HepG2 (cell line): ENCODE measurements around the gene CNNM4. TPM values are rescaled to one million over a fixed set of nuclear protein-coding genes. Genes with fewer than 3 reads are reported as not detected.

Source experiments
- AFF4 ChIP-seq: sonication (generic); formaldehyde crosslinking; IDR thresholded peaks from 2 replicates; pipeline ENCODE4 v1.4.0; 2020; ENCODE audit warnings: missing genetic modification reagents
- CBX1 ChIP-seq: IDR thresholded peaks from one replicate; pipeline ENCODE4 v1.6.1; 2016; ENCODE audit warnings: antibody characterized with exemption, low read depth
- CERS6 ChIP-seq: sonication (generic); formaldehyde crosslinking; IDR thresholded peaks from 2 replicates; pipeline ENCODE4 v1.5.0; 2020; ENCODE audit warnings: missing genetic modification reagents
- MXD1 ChIP-seq: sonication (generic); formaldehyde crosslinking; IDR thresholded peaks from 2 replicates; pipeline ENCODE4 v1.4.0; 2020; ENCODE audit warnings: mild to moderate bottlenecking, missing genetic modification reagents
- MXD3 ChIP-seq: IDR thresholded peaks from 2 replicates; pipeline ENCODE4 v1.6.1; 2016; ENCODE audit warnings: mild to moderate bottlenecking, missing biosample characterization, missing genetic modification reagents
- NFKB2 ChIP-seq: sonication (generic); formaldehyde crosslinking; IDR thresholded peaks from 2 replicates; pipeline ENCODE4 v1.4.0; 2020; ENCODE audit warnings: missing genetic modification reagents, borderline replicate concordance
- NR2C2 ChIP-seq: sonication (generic); formaldehyde crosslinking; IDR thresholded peaks from 2 replicates; pipeline ENCODE4 v1.4.0; 2020; ENCODE audit warnings: missing genetic modification reagents, mild to moderate bottlenecking, moderate library complexity, borderline replicate concordance
- POLR2AphosphoS5 ChIP-seq: IDR thresholded peaks from 2 replicates; pipeline ENCODE4 v1.6.1; 2012; ENCODE audit warnings: low read depth, low read length
- SAFB2 ChIP-seq: sonication (generic); formaldehyde crosslinking; IDR thresholded peaks from 2 replicates; pipeline ENCODE4 v1.5.1; 2020; ENCODE audit warnings: missing genetic modification reagents, low read depth, mild to moderate bottlenecking, borderline replicate concordance
- SPEN ChIP-seq: sonication (generic); formaldehyde crosslinking; IDR thresholded peaks from 2 replicates; pipeline ENCODE4 v1.5.1; 2020; ENCODE audit warnings: low read depth, mild to moderate bottlenecking, missing genetic modification reagents
- ZBTB7A ChIP-seq: sonication (generic); formaldehyde crosslinking; IDR thresholded peaks from 2 replicates; pipeline ENCODE4 v1.8.0; 2022; ENCODE audit warnings: mild to moderate bottlenecking, missing genetic modification reagents
- ZFP82 ChIP-seq: sonication (generic); formaldehyde crosslinking; IDR thresholded peaks from 2 replicates; pipeline ENCODE4 v1.5.1; 2020; ENCODE audit warnings: mild to moderate bottlenecking, missing genetic modification reagents, borderline replicate concordance
- ZNF850 ChIP-seq: sonication (generic); formaldehyde crosslinking; conservative IDR thresholded peaks from 2 replicates; pipeline ENCODE4 v1.9.0; 2021; ENCODE audit warnings: mild to moderate bottlenecking, missing genetic modification reagents
- polyA plus RNA-seq, 8 experiments: library from polyadenylated mRNA; depleted of rRNA in 3 of 8; stranded (reverse) in 7 of 8; unstranded in 1 of 8; fragments of >200 nt; fragmentation: Illumina TruSeq in 4 of 8; extraction: Trizol in 4 of 8; gene quantifications; 2 replicates each; pipeline versions ENCODE4 v1.2.1 to v1.2.3, GENCODE V29; 2011 to 2016; ENCODE audit warnings: low read depth in 4 of 8, missing spikeins in 1 of 8, mixed read lengths in 1 of 8; ENCODE audit not compliant: insufficient read depth in 1 of 8
- total RNA-seq, 5 experiments: library from RNA; depleted of rRNA; stranded (reverse); fragments of >200 nt; fragmentation: Illumina TruSeq; extraction: Trizol; gene quantifications; 2 replicates each; pipeline ENCODE4 v1.2.3, GENCODE V29; 2016; ENCODE audit warnings: low read depth in 1 of 5
- TF ChIP-seq, protein P1 (sequence below): sonication (generic); formaldehyde crosslinking; IDR thresholded peaks from 2 replicates; pipeline ENCODE4 v1.8.0; 2022; ENCODE audit warnings: missing genetic modification reagents, mild to moderate bottlenecking, inconsistent platforms, borderline replicate concordance
- TF ChIP-seq, protein P2 (sequence below): sonication (generic); formaldehyde crosslinking; IDR thresholded peaks from 2 replicates; pipeline ENCODE4 v1.9.0; 2021; ENCODE audit warnings: missing genetic modification reagents, mild to moderate bottlenecking, borderline replicate concordance
- TF ChIP-seq, protein P3 (sequence below): IDR thresholded peaks from 2 replicates; pipeline ENCODE4 v1.6.1; 2016; ENCODE audit warnings: missing compliant biosample characterization, missing genetic modification reagents, borderline replicate concordance

The CNNM4 gene
- total and polyA plus RNA-seq, 2 of the 13 experiments (the other 11 are each of a cell fraction or from before 2014, with no cell fraction given) = 5.9 to 8.4 TPM

- TF ChIP-seq AFF4 (CRISPR knock-in tag) (no peak), ZFP82 (no peak; the same call in 1 of the 2 replicates), ZBTB7A (CRISPR knock-in tag) (peak; percentile 63; the same call in 1 of the 2 replicates), ZNF850 (CRISPR knock-in tag) (no peak; the same call in 1 of the 2 replicates), SPEN (CRISPR knock-in tag) (peak; percentile 94), CERS6 (CRISPR knock-in tag) (peak; percentile 68; the same call in 1 of the 2 replicates), SAFB2 (CRISPR knock-in tag) (no peak; the same call in 1 of the 2 replicates), MXD3 (CRISPR knock-in tag) (peak; percentile 81; the same call in 1 of the 2 replicates), MXD1 (CRISPR knock-in tag) (peak; percentile 93), CBX1 (peak; percentile 71), POLR2AphosphoS5 (peak; percentile 53), NR2C2 (CRISPR knock-in tag) (peak; percentile 58), NFKB2 (CRISPR knock-in tag) (peak; percentile 75; the same call in 1 of the 2 replicates)
- TF ChIP-seq, protein P1, sequence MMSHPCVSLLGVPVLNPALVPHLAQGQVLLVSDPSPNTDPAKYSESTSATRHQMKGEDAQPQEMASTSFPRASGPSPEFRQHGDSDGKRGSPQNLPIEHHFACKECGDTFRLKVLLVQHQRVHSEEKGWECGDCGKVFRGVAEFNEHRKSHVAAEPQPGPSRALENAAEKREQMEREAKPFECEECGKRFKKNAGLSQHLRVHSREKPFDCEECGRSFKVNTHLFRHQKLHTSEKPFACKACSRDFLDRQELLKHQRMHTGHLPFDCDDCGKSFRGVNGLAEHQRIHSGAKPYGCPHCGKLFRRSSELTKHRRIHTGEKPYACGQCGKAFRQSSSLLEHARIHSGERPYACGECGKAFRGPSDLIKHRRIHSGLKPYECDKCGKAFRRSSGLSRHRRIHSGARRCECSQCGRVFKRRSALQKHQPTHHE (CRISPR knock-in tag) = peak; percentile 79; the same call in 1 of the 2 replicates
- TF ChIP-seq, protein P2, sequence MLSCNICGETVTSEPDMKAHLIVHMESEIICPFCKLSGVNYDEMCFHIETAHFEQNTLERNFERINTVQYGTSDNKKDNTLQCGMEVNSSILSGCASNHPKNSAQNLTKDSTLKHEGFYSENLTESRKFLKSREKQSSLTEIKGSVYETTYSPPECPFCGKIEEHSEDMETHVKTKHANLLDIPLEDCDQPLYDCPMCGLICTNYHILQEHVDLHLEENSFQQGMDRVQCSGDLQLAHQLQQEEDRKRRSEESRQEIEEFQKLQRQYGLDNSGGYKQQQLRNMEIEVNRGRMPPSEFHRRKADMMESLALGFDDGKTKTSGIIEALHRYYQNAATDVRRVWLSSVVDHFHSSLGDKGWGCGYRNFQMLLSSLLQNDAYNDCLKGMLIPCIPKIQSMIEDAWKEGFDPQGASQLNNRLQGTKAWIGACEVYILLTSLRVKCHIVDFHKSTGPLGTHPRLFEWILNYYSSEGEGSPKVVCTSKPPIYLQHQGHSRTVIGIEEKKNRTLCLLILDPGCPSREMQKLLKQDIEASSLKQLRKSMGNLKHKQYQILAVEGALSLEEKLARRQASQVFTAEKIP (CRISPR knock-in tag) = no peak
- TF ChIP-seq, protein P3, sequence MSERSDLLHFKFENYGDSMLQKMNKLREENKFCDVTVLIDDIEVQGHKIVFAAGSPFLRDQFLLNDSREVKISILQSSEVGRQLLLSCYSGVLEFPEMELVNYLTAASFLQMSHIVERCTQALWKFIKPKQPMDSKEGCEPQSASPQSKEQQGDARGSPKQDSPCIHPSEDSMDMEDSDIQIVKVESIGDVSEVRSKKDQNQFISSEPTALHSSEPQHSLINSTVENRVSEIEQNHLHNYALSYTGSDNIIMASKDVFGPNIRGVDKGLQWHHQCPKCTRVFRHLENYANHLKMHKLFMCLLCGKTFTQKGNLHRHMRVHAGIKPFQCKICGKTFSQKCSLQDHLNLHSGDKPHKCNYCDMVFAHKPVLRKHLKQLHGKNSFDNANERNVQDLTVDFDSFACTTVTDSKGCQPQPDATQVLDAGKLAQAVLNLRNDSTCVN (CRISPR knock-in tag) = peak; percentile 66; the same call in 1 of the 2 replicates
Measured at GRCh38 chr2:96857667-96858372, 97.1 kb downstream of the CNNM4 start, which contains the start of gene ANKRD39 (continued).
